ENCODE data around the gene LYZL2. TPM values are rescaled to one million over a fixed set of nuclear protein-coding genes. Genes with fewer than 3 reads are reported as not detected.
"Not testable (repeated sequence)": the region's sequence is repeated elsewhere in the genome, so short reads cannot be mapped to it uniquely, and the experiment has no call there.

LYZL2 gene
- total and polyA plus RNA-seq, 5 experiments from 2014 or later = not detected

DNA sequence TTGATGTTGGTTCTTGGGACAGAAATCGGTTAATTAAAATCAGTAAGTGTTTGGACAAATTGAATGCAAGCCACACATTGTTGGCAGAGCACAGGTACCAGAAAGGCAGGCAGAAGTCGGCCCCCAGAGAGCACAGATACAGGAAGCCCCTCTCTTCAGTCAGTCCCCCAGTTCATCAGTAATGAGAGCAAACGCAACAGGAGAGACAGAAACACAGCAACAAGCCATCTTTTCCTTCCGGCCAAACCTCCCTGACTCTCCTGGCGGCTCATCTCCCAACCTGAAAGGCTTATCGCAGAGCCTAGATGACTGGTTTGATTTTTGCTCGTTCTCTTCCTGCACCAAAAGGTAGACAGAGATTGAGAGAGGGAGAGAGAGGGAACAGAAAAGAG, 32.1 kb downstream of the LYZL2 start:
- DNase-seq, POLR2A ChIA-PET, ATAC-seq, H3K36me3 Mint-ChIP-seq, H3K27ac Mint-ChIP-seq, H3K4me3 Mint-ChIP-seq, H3K9me3 Mint-ChIP-seq, H3K4me1 Mint-ChIP-seq: not testable (repeated sequence)
- peaks cover 9 to 21% (median 16%) of the 10 kb centered on the region in 5 donors for H3K27me3 Mint-ChIP-seq

DNA sequence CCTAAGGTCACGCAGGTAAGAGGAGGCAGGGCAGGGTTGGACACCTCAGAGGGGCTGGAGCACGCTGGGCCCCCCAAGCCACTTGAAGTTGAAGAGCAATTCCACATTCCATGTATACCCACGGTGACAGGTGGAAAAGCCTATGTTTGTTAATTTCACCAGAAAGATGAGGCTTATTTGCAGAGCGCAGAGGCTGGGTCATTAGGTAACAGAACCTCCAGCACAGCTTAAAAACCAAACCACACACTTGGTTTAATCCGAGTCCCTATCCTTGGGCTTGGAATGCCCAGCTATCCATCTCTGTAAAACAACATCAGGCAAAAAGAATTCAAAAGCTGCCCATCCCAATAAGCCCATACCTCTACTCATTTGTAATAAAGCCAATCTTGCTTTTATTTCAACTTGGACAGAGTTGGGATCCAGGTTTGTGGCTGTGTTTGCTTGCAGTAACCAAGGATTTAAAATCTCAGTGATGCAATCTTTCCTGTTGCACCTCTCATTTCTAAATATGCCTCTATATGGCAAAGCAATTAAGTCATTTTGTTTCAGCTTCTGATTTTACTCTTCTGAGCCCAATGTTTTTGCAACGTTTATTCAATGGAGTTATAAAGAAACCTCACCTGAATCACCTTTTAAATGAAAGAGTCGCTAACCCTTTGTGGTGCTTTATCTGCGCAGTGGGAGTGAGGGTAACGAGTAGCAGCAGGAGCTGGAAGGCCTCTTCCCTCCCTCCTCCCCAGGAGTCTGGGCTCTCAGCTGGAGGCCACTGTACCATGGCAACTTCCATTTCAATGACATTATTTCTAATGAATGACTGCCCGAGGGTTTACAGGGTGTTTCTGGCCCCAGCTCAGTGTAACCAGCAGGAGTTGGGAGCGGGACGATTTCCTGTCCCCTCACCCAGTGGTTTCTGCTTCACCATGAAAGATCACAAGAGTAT, 32.8 kb downstream of the LYZL2 start:
- H3K4me1 Mint-ChIP-seq, H3K4me3 Mint-ChIP-seq, H3K36me3 Mint-ChIP-seq, ATAC-seq, POLR2A ChIA-PET, H3K27ac Mint-ChIP-seq, H3K9me3 Mint-ChIP-seq, DNase-seq: not testable (repeated sequence)
- H3K27me3 Mint-ChIP-seq = peaks cover 9 to 21% (median 16%) of the 10 kb centered on the region in 5 donors

DNA sequence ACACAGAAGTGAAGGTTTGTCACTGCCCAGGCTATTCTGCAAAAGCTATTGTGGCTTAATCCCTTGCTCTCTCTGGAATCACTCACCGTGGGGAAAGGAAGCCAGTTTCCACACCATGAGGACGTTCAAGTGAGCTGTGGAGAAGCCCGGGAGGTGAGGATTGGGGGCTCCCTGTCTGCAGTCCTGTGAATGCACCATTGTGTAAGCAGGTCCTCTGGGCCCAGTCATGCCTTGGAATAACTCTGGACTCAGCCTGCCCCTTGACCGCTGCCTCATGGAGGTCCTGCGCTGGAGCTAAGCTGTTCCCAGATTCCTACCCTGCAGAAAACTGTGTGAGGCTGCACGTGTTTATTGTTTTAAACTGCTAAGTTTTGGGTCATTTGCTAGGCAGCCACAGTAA, 33.5 kb downstream of the LYZL2 start:
- Mint-ChIP-seq H3K4me3 (no peak overlapping the region), H3K9me3 (no peaks in the 10 kb centered on the region), H3K4me1 (peaks cover 0 to 5% (median under 1%) of the 10 kb centered on the region in 4 donors), H3K27me3 (peaks cover 9 to 21% (median 18%) of the 10 kb centered on the region in 5 donors), H3K27ac (no peak overlapping the region), H3K36me3 (no peaks in the 10 kb centered on the region)
- DNase-seq (no peak), ATAC-seq (no peak)
- POLR2A ChIA-PET = no interaction called here

DNA sequence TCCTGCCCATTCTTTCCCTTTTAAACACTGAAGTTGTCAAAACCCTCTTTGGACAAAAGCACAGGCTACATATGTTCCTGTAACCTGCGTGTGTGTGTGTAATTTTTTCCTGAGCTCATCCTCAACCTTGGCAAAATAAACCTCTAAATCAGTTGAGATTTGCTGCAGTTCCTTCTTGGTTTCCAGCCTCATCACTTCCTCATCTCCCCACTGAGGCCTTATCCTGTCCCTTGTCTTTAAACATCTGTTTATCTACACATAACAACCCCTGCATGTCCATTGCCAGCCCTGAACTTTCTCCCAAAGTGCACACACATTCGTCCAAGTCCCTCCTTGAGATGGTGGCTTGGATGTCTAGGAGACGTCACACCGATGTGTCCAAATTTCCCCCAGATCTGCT, 35.5 kb downstream of the LYZL2 start:
- POLR2A ChIA-PET = no interaction called here
- ATAC-seq (no peak), DNase-seq (no peak)
- no peaks in the 10 kb centered on the region for H3K36me3 Mint-ChIP-seq
- H3K27me3 Mint-ChIP-seq = peaks cover 9 to 22% (median 18%) of the 10 kb centered on the region in 5 donors
- H3K4me3 Mint-ChIP-seq = no peak overlapping the region
- H3K27ac Mint-ChIP-seq = peak overlapping the region in 2 of 10 donors; percentile 8 to 32
- peaks cover 0 to 5% (median under 1%) of the 10 kb centered on the region in 4 donors for H3K4me1 Mint-ChIP-seq
- no peaks in the 10 kb centered on the region for H3K9me3 Mint-ChIP-seq

DNA sequence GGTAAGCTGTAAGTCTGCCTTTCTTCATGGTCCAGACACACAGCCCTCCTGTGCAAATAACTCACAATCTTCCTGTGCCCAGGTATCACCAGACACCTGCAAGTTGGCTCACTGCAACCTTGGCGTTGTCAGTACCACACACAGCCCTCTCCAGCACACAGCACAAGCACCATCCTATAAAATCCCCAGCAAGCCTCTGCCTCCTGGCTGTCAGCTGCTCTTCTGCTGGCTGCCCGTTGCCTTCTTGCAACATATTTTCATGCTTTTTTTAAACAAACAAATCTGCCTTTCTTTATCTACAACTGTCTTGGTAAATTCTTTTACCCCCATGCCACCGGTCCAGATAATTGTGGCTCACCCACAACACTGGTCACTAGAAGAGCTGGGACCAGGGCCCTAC, 36.8 kb downstream of the LYZL2 start:
- H3K9me3 Mint-ChIP-seq, H3K4me3 Mint-ChIP-seq, H3K36me3 Mint-ChIP-seq, H3K4me1 Mint-ChIP-seq, POLR2A ChIA-PET, DNase-seq, ATAC-seq: not testable (repeated sequence)
- peak overlapping the region in 1 of 10 donors; percentile 23 for H3K27ac Mint-ChIP-seq
- H3K27me3 Mint-ChIP-seq = peaks cover 9 to 22% (median 18%) of the 10 kb centered on the region in 5 donors

DNA sequence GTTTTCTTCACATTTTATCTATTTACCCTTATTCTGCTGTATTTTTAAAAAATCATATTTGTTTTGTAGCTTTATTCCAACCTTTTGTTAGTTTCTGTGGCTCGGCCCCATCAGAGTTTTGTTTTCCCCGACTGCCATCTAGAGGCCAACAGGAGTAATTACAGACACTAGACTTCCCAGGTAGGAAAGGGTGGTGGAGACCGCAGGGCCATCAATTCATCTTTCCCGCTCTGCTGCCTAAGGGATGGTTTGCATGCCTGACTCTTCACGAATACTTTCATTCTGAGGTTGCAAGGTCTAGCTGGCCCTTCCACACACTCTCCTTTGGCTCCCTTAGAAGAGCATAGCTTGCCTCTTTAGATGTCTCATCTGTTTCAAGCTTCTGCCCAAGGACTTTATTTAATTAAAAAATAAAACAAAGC, 38.3 kb downstream of the LYZL2 start:
- Mint-ChIP-seq H3K36me3 (no peaks in the 10 kb centered on the region), H3K9me3 (no peaks in the 10 kb centered on the region), H3K4me3 (no peak overlapping the region), H3K27me3 (peaks cover 9 to 22% (median 18%) of the 10 kb centered on the region in 5 donors), H3K4me1 (peaks cover 0 to 8% (median 4%) of the 10 kb centered on the region in 4 donors), H3K27ac (no peak overlapping the region)
- ATAC-seq (peak; percentile 61 to 70), DNase-seq (peak in 7 of 10 donors; percentile 26 to 61 (median 41))
- POLR2A ChIA-PET = interaction anchor here (0.6 to 1.0 kb wide), 4 partner anchors 9 to 199 kb away, joined by 3 read pairs; no protein-coding TSS in a partner anchor

DNA sequence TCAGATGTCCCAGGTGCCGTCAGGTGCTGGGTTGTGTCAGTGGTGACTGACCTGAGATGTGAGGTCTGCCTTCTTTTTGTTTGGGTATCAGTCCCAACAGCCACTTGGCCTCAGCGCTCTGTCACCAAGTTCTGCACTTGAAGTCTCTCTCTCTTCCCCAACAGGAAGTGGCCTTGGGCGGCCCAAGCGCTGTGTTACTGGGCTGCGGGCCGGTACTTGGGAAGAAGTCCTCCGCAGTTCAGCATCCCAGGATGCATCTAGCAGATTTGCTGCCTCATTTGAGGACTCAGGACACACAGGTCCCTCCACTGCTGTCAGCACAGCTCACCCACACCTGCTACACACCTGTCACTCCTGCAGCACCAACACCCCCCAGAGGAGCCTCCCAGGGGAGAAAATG, 40.1 kb downstream of the LYZL2 start:
- H3K36me3 Mint-ChIP-seq = no peaks in the 10 kb centered on the region
- ATAC-seq (no peak), DNase-seq (no peak)
- peaks cover 9 to 19% (median 14%) of the 10 kb centered on the region in 5 donors for H3K27me3 Mint-ChIP-seq
- POLR2A ChIA-PET = no interaction called here
- H3K4me1 Mint-ChIP-seq = peaks cover 0 to 8% (median 4%) of the 10 kb centered on the region in 4 donors
- H3K4me3 Mint-ChIP-seq = no peak overlapping the region
- no peaks in the 10 kb centered on the region for H3K9me3 Mint-ChIP-seq
- no peak overlapping the region for H3K27ac Mint-ChIP-seq

DNA sequence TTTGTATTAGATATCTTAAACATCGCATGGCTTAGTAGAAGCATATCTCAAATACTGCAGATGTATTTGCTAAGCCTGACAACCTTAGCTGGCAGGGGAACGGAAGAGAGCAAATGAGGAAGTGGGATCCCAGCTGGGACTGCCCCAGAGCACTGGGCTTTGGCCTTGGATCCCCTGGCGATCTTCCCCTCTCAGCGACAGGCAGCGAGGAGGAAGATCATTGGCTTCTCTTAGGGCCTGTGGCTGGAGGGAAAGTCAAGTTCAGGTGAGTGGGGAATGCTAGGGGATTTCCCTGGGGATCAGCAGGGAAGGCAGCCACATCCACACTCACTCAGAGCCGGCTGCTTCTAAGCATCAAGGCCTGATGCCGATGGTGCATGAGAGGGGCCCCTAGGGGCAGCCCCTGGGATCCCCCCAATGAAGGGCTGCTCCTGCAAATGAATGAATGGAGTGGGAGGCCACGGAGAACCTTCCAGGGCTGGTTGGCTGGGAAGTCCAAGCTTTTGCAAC, 42.0 kb downstream of the LYZL2 start:
- Mint-ChIP-seq H3K36me3 (no peaks in the 10 kb centered on the region), H3K27me3 (peaks cover 0 to 6% (median 4%) of the 10 kb centered on the region in 5 donors), H3K27ac (peak overlapping the region in 1 of 10 donors; percentile 32), H3K9me3 (no peaks in the 10 kb centered on the region), H3K4me3 (no peak overlapping the region), H3K4me1 (peaks cover 2 to 19% (median 7%) of the 10 kb centered on the region in 4 donors)
- POLR2A ChIA-PET = no interaction called here
- ATAC-seq = no peak
- peak in 1 of 10 donors; percentile 11 for DNase-seq

DNA sequence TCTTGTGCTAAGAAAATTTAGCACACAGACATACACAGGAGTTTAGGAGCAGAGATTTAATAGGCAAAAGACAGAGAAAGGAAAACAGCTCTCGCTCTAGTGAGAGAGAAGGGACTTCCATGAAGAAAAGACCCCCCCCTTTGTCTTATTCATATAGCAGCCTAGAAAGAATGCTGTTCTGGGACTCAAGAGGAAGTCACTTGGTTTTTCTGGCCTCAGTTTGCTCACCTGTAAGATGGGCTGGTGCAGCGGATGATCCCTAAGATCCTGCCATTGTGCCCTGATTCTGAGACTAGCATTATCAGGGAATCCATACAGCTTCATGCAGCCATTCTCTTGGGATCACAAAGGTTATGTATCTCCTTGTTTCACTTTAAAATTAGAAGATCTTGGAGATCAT, 42.7 kb downstream of the LYZL2 start:
- POLR2A ChIA-PET = no interaction called here
- peaks cover 2 to 22% (median 7%) of the 10 kb centered on the region in 4 donors for H3K4me1 Mint-ChIP-seq
- no peak for DNase-seq

DNA sequence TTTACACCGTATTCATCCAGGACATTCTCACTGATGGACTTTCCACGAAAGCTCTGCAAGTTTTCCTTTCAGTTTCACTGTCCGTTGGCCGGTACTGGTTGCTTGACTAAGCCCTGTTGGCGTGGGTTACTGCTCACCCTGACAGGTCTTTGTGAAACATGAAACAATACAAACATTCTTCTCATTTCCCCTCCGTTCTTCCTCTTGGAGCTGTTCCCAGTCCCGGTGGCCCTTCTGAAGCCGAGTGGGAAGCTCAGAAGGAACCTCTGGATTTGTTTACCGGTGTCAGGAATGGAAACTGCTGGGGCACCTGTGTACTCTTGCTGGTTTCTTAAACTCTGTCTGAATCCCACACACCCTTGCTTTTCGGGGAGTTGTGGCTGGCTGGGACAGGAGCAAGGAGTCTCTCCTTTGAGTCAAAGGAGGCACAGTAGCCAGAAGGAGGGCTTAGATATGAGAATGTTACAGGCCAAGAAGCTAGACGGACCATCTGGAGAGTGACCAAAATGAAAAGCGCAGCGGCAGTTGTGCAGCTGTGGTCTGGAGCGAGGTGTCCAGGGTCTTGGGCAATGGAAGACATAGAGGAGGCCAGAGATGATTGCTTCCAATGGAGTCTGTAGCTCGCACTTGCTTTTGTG, 45.7 kb downstream of the LYZL2 start:
- peak overlapping the region in 9 of 10 donors; percentile 19 to 74 (median 38) for H3K4me3 Mint-ChIP-seq
- no peaks in the 10 kb centered on the region for H3K36me3 Mint-ChIP-seq
- ATAC-seq (no peak), DNase-seq (no peak)
- H3K27me3 Mint-ChIP-seq = peaks cover 0 to 11% (median 4%) of the 10 kb centered on the region in 5 donors
- H3K9me3 Mint-ChIP-seq = no peaks in the 10 kb centered on the region
- H3K27ac Mint-ChIP-seq = peak overlapping the region in 2 of 10 donors; percentile 11 to 15
- peaks cover 2 to 23% (median 4%) of the 10 kb centered on the region in 4 donors for H3K4me1 Mint-ChIP-seq
- POLR2A ChIA-PET = no interaction called here

More for the DNA sequence above, 42.7 kb downstream of the LYZL2 start:
- Mint-ChIP-seq H3K36me3 (no peaks in the 10 kb centered on the region), H3K27me3 (peaks cover 0 to 7% (median 5%) of the 10 kb centered on the region in 5 donors), H3K4me3 (no peak overlapping the region), H3K27ac (no peak overlapping the region), H3K9me3 (no peaks in the 10 kb centered on the region)
- ATAC-seq = no peak

DNA sequence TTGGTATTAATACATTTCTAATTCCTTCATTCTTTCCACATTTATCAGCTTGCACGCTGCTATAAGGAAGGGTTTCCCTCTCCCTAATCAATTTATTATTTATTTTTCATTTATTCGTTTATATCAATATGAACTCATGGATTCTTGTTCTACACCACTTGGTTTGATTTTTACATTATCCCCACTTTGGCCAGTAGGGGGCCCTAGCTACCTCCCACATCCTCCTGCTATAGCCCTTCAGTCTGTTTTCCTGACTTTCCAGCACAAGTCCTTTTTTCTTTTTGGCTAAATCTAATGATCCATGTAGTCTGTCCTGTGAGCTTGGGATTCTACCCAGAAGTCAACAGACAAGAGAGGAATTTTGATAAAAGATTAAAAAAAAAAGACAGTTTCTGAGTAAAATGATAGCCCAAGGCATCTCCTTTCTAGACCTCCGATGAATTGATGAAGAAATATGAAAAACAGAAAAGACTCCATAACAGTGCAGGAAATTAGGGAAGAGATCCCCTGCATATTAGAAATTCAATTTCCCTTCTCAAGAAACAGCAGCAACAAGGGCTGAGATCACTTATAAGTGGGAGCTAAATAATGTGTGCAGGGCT, 47.7 kb downstream of the LYZL2 start:
- POLR2A ChIA-PET = interaction anchor here (1.2 kb wide), 1 partner anchor 9 kb away, joined by 3 read pairs; no protein-coding TSS in a partner anchor
- ATAC-seq (no peak), DNase-seq (peak in 4 of 10 donors; percentile 3 to 30 (median 23))
- Mint-ChIP-seq H3K36me3 (no peaks in the 10 kb centered on the region), H3K27me3 (peaks cover under 1 to 11% (median 4%) of the 10 kb centered on the region in 5 donors), H3K9me3 (no peaks in the 10 kb centered on the region), H3K4me1 (peaks cover 2 to 15% (median 4%) of the 10 kb centered on the region in 4 donors), H3K4me3 (no peak overlapping the region), H3K27ac (peak overlapping the region in 1 of 10 donors; percentile 63)

DNA sequence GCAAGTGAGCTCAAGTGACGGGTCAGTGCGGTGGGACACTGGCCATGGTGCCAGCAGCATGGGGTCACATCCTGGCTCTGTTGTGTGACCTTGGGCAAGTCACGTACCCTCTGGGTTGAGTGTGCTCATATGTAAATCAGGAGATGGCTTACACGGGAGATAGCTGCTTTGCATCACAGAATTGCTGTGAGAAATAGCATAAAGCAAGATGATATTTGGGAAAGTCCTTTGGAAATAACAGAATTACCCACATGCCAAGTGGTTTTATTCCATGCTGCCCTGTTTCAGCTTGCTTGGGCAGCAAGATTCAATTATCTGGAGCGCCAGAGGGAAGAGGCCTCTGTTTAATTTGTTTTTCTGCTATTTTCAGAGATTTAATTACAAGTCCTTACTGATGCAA, 48.9 kb downstream of the LYZL2 start:
- no peaks in the 10 kb centered on the region for H3K9me3 Mint-ChIP-seq
- no peaks in the 10 kb centered on the region for H3K36me3 Mint-ChIP-seq
- POLR2A ChIA-PET = no interaction called here
- ATAC-seq (no peak), DNase-seq (no peak)
- peaks cover 2 to 15% (median 4%) of the 10 kb centered on the region in 4 donors for H3K4me1 Mint-ChIP-seq
- no peak overlapping the region for H3K4me3 Mint-ChIP-seq
- H3K27me3 Mint-ChIP-seq = peaks cover 1 to 16% (median 6%) of the 10 kb centered on the region in 5 donors
- no peak overlapping the region for H3K27ac Mint-ChIP-seq
